CD4-positive, alpha-beta memory T cell (primary cell): ENCODE data around the gene RABGGTB. TPM values are rescaled to one million over a fixed set of nuclear protein-coding genes. Genes with fewer than 3 reads are reported as not detected.
"Not testable (repeated sequence)": the region's sequence is repeated elsewhere in the genome, so short reads cannot be mapped to it uniquely, and the experiment has no call there.

ENCODE experiments used
- CTCF ChIA-PET: fragments of 350-600 bp; sonication (Branson Sonifier 250); formaldehyde crosslinking; loops from one replicate; lab custom pipeline; 2021; ENCODE audit warnings: inconsistent platforms; ENCODE audit not compliant: partially characterized antibody; lab: Charles Lee
- POLR2A ChIA-PET: fragments of 350-600 bp; sonication (Branson Sonifier 250); formaldehyde crosslinking; loops from one replicate; lab custom pipeline; 2021; ENCODE audit not compliant: partially characterized antibody; lab: Charles Lee
- DNase-seq, 5 donors: peaks; one replicate each; pipeline versions ENCODE4 v3.0.0 to v3.0.0-alpha.2; 2020 to 2022; ENCODE audit warnings: mixed read lengths in 1 of 5
- H3K27ac ChIP-seq: one replicate; pipeline ENCODE4 v1.7.0; 2013; ENCODE audit warnings: low read depth, low read length
- H3K27me3 ChIP-seq: 2 replicates; pipeline ENCODE4 v1.7.0; 2013; ENCODE audit warnings: mild to moderate bottlenecking, low read length, moderate library complexity; ENCODE audit not compliant: insufficient read depth
- H3K36me3 ChIP-seq: 2 replicates; pipeline ENCODE4 v1.7.0; 2013; ENCODE audit warnings: mild to moderate bottlenecking, low read length, moderate library complexity; ENCODE audit not compliant: insufficient read depth
- H3K4me1 ChIP-seq: 2 replicates; pipeline ENCODE4 v1.7.0; 2013; ENCODE audit warnings: mild to moderate bottlenecking, low read length, moderate library complexity; ENCODE audit not compliant: insufficient read depth
- H3K4me3 ChIP-seq, 2 donors: one replicate each; pipeline ENCODE4 v1.7.0; 2013; ENCODE audit warnings: low read length in 2 of 2, mild to moderate bottlenecking in 1 of 2
- H3K9me3 ChIP-seq, 2 donors: one replicate each; pipeline ENCODE4 v1.7.0; 2013; ENCODE audit warnings: low read length in 2 of 2, control low read depth in 1 of 2; ENCODE audit not compliant: control insufficient read depth in 1 of 2
- H3K27ac Mint-ChIP-seq, 7 donors: one replicate each; pipeline ENCODE4 v1.8.0; 2020 to 2021; ENCODE audit warnings: mixed read lengths in 7 of 7, mild to moderate bottlenecking in 6 of 7, inconsistent platforms in 3 of 7, moderate library complexity in 3 of 7
- H3K27me3 Mint-ChIP-seq, 2 donors: one replicate each; pipeline ENCODE4 v1.8.0; 2020 to 2021; ENCODE audit warnings: mixed read lengths in 2 of 2
- H3K36me3 Mint-ChIP-seq, 2 donors: one replicate each; pipeline ENCODE4 v1.8.0; 2020 to 2021; ENCODE audit warnings: mixed read lengths in 2 of 2, inconsistent platforms in 1 of 2, mild to moderate bottlenecking in 1 of 2
- H3K4me1 Mint-ChIP-seq, 4 donors: one replicate each; pipeline ENCODE4 v1.8.0; 2020 to 2021; ENCODE audit warnings: mixed read lengths in 4 of 4, mild to moderate bottlenecking in 1 of 4
- H3K4me3 Mint-ChIP-seq, 8 donors: one replicate each; pipeline ENCODE4 v1.8.0; 2020 to 2021; ENCODE audit warnings: mixed read lengths in 8 of 8, mild to moderate bottlenecking in 7 of 8, moderate library complexity in 6 of 8, inconsistent platforms in 3 of 8
- H3K9me3 Mint-ChIP-seq, 8 donors: one replicate each; pipeline ENCODE4 v1.8.0; 2020 to 2021; ENCODE audit warnings: mixed read lengths in 8 of 8, mild to moderate bottlenecking in 5 of 8, inconsistent platforms in 3 of 8, moderate library complexity in 1 of 8
- intact Hi-C: fragments of 100-400 bp; cut with micrococcal nuclease; formaldehyde crosslinking; loops from one replicate; pipeline ENCODE4 v1.15.1; 2023
- polyA plus RNA-seq, 2 donors: library from polyadenylated mRNA; unstranded; fragments of 300-500 nt; fragmentation: Illumina TruSeq; gene quantifications; one replicate each; pipeline ENCODE4 v1.2.3, GENCODE V29; 2021
- total RNA-seq, 2 experiments: library from RNA; stranded (reverse); gene quantifications; one replicate each; pipeline ENCODE4 v1.2.3, GENCODE V29; 2021

RABGGTB gene
- total and polyA plus RNA-seq, 4 experiments from 2014 or later: 9.1 to 97.8 (median 54.0) TPM

- Histone ChIP-seq H3K4me3 (no peak overlapping the region), H3K9me3 (no peaks in the 10 kb centered on the region), H3K4me1 (peaks cover 29% of the 10 kb centered on the region), H3K36me3 (peaks cover 41% of the 10 kb centered on the region), H3K27me3 (no peaks in the 10 kb centered on the region), H3K27ac (no peak overlapping the region)
- H3K36me3 Mint-ChIP-seq: peaks cover 53 to 74% of the 10 kb centered on the region in 2 donors
- intact Hi-C loops: no loop called here
- POLR2A ChIA-PET: interaction anchor here (3.1 kb wide), 1 partner anchor 9 kb away, joined by 20 read pairs; the partner anchor contains the start of gene RABGGTB
- H3K4me3 Mint-ChIP-seq: no peak overlapping the region
- H3K27ac Mint-ChIP-seq: peak overlapping the region in 1 of 7 donors; percentile 69
- H3K9me3 Mint-ChIP-seq: no peaks in the 10 kb centered on the region
- H3K4me1 Mint-ChIP-seq: peaks cover 25 to 48% (median 32%) of the 10 kb centered on the region in 4 donors
- no peak for DNase-seq
- H3K27me3 Mint-ChIP-seq: no peaks in the 10 kb centered on the region
- CTCF ChIA-PET: no interaction called here
Measured at GRCh38 chr1:75794382-75794781, 8.3 kb downstream of the RABGGTB start.

- Histone ChIP-seq H3K36me3 (peaks cover 41% of the 10 kb centered on the region), H3K9me3 (no peaks in the 10 kb centered on the region), H3K27me3 (no peaks in the 10 kb centered on the region), H3K27ac (no peak overlapping the region), H3K4me3 (no peak overlapping the region), H3K4me1 (peaks cover 15% of the 10 kb centered on the region)
- ChIA-PET CTCF (interaction anchor here (0.6 kb wide), 2 partner anchors 9 to 29 kb away, joined by 3 to 4 read pairs; no protein-coding TSS in a partner anchor), POLR2A (interaction anchor here (0.6 to 3.1 kb wide), 2 partner anchors 10 to 1886 kb away, joined by 3 to 20 read pairs; partner anchors contain the start of gene RABGGTB)
- H3K9me3 Mint-ChIP-seq: no peaks in the 10 kb centered on the region
- peaks cover 42 to 61% of the 10 kb centered on the region in 2 donors for H3K36me3 Mint-ChIP-seq
- H3K27ac Mint-ChIP-seq: peak overlapping the region in 1 of 7 donors; percentile 8
- H3K4me1 Mint-ChIP-seq: peaks cover 14 to 34% (median 19%) of the 10 kb centered on the region in 4 donors
- DNase-seq: no peak
- intact Hi-C loops: no loop called here
- H3K4me3 Mint-ChIP-seq: peak overlapping the region in 1 of 8 donors; percentile 46
- H3K27me3 Mint-ChIP-seq: no peaks in the 10 kb centered on the region
Measured at GRCh38 chr1:75795703-75796193, 9.7 kb downstream of the RABGGTB start.

GRCh38 chr1:75796376-75797272 is 10.6 kb downstream of the RABGGTB start, which contains the start of gene MSH4:
Gene MSH4 (plus strand): TSS chr1:75796882. CDS start chr1:75796986, 104 bp downstream.
- intact Hi-C loops: no loop called here
- no peak for DNase-seq
- CTCF ChIA-PET: no interaction called here
- H3K27ac Mint-ChIP-seq: peak within 1 kb of the TSS in 3 of 7 donors; percentile 8 to 62 (median 43)
- Histone ChIP-seq H3K27me3 (no peaks in the 10 kb centered on the region), H3K27ac (no peak within 1 kb of the TSS), H3K9me3 (no peaks in the 10 kb centered on the region), H3K4me1 (peaks cover 7% of the 10 kb centered on the region), H3K36me3 (peaks cover 35% of the 10 kb centered on the region), H3K4me3 (no peak within 1 kb of the TSS)
- POLR2A ChIA-PET: interaction anchor here (3.1 kb wide), 1 partner anchor 11 kb away, joined by 20 read pairs; the partner anchor contains the start of gene RABGGTB
- H3K9me3 Mint-ChIP-seq: no peaks in the 10 kb centered on the region
- no peaks in the 10 kb centered on the region for H3K27me3 Mint-ChIP-seq
- H3K4me3 Mint-ChIP-seq: peak within 1 kb of the TSS in 1 of 8 donors; percentile 46
- H3K4me1 Mint-ChIP-seq: peaks cover 7 to 25% (median 12%) of the 10 kb centered on the region in 4 donors
- H3K36me3 Mint-ChIP-seq: peaks cover 33 to 52% of the 10 kb centered on the region in 2 donors

GRCh38 chr1:75797273-75797588 is 11.2 kb downstream of the RABGGTB start:
- no peaks in the 10 kb centered on the region for H3K9me3 Mint-ChIP-seq
- CTCF ChIA-PET: no interaction called here

GRCh38 chr1:75797606-75798216 is 11.7 kb downstream of the RABGGTB start:
- Mint-ChIP-seq H3K36me3 (peaks cover 30 to 43% of the 10 kb centered on the region in 2 donors), H3K4me1 (peaks cover 2 to 23% (median 8%) of the 10 kb centered on the region in 4 donors), H3K27ac (peak overlapping the region in 3 of 7 donors; percentile 24 to 43 (median 29)), H3K9me3 (no peaks in the 10 kb centered on the region), H3K4me3 (no peak overlapping the region), H3K27me3 (no peaks in the 10 kb centered on the region)
- intact Hi-C loops: no loop called here
- POLR2A ChIA-PET: interaction anchor here (3.1 kb wide), 1 partner anchor 12 kb away, joined by 20 read pairs; the partner anchor contains the start of gene RABGGTB
- CTCF ChIA-PET: no interaction called here
- no peak for DNase-seq
- Histone ChIP-seq H3K4me1 (no peaks in the 10 kb centered on the region), H3K27ac (no peak overlapping the region), H3K36me3 (peaks cover 24% of the 10 kb centered on the region), H3K9me3 (no peaks in the 10 kb centered on the region), H3K4me3 (no peak overlapping the region), H3K27me3 (no peaks in the 10 kb centered on the region)

More at GRCh38 chr1:75797273-75797588, 11.2 kb downstream of the RABGGTB start:
- no peaks in the 10 kb centered on the region for H3K27me3 Mint-ChIP-seq
- H3K4me1 ChIP-seq: peaks cover 2% of the 10 kb centered on the region
- H3K27ac ChIP-seq: no peak overlapping the region
- peaks cover 30 to 47% of the 10 kb centered on the region in 2 donors for H3K36me3 Mint-ChIP-seq
- no peak overlapping the region for H3K4me3 ChIP-seq
- no peaks in the 10 kb centered on the region for H3K9me3 ChIP-seq
- no peak overlapping the region for H3K4me3 Mint-ChIP-seq
- H3K36me3 ChIP-seq: peaks cover 29% of the 10 kb centered on the region
- POLR2A ChIA-PET: interaction anchor here (3.1 kb wide), 1 partner anchor 11 kb away, joined by 20 read pairs; the partner anchor contains the start of gene RABGGTB
- no peaks in the 10 kb centered on the region for H3K27me3 ChIP-seq
- DNase-seq: no peak
- H3K4me1 Mint-ChIP-seq: peaks cover 4 to 23% (median 10%) of the 10 kb centered on the region in 4 donors
- intact Hi-C loops: no loop called here
- H3K27ac Mint-ChIP-seq: peak overlapping the region in 1 of 7 donors; percentile 43

GRCh38 chr1:75801480-75801879 is 15.4 kb downstream of the RABGGTB start:
- H3K4me3 ChIP-seq, CTCF ChIA-PET, H3K27me3 ChIP-seq, H3K4me1 ChIP-seq, H3K9me3 ChIP-seq, DNase-seq, H3K27ac ChIP-seq, H3K9me3 Mint-ChIP-seq, H3K36me3 ChIP-seq, H3K27ac Mint-ChIP-seq, intact Hi-C loops, H3K4me3 Mint-ChIP-seq, H3K27me3 Mint-ChIP-seq: not testable (repeated sequence)
- H3K4me1 Mint-ChIP-seq: peaks cover 0 to 11% (median under 1%) of the 10 kb centered on the region in 4 donors
- POLR2A ChIA-PET: interaction anchor here (2.9 kb wide), 1 partner anchor 15 kb away, joined by 8 read pairs; the partner anchor contains the start of gene RABGGTB
- peaks cover 6 to 12% of the 10 kb centered on the region in 2 donors for H3K36me3 Mint-ChIP-seq
